IPS-NIHi7 (cell line): Measurements from ENCODE around the gene EXOC3L4.
"Not testable (repeated sequence)": the region's sequence is repeated elsewhere in the genome, so short reads cannot be mapped to it uniquely, and the experiment has no call there.

Experiments
- DNase-seq: peaks from one replicate; pipeline ENCODE4 v3.0.0; 2012; ENCODE audit warnings: mixed read lengths; ENCODE audit errors: extremely low spot score

EXOC3L4 gene

GRCh38 chr14:103094406-103095209 lies at the start of gene EXOC3L4:
Gene EXOC3L4, plus strand, starts transcription at chr14:103094725. Its CDS starts 5,495 bp downstream, at chr14:103100220.
- DNase-seq = no peak

- no peak for DNase-seq
Observed at GRCh38 chr14:103045371-103045869, 49.1 kb upstream of the EXOC3L4 start.

- DNase-seq = not testable (repeated sequence)
Observed at GRCh38 chr14:103047453-103047852, 47.1 kb upstream of the EXOC3L4 start.

GRCh38 chr14:103050935-103051334 lies 43.6 kb upstream of the EXOC3L4 start:
- DNase-seq = no peak

GRCh38 chr14:103052407-103052806 lies 42.1 kb upstream of the EXOC3L4 start:
- DNase-seq = no peak

GRCh38 chr14:103055695-103056094 lies 38.8 kb upstream of the EXOC3L4 start:
- DNase-seq = no peak

- DNase-seq = peak; percentile 85
Observed at GRCh38 chr14:103056322-103057027, 38.0 kb upstream of the EXOC3L4 start.

- DNase-seq = no peak
Observed at GRCh38 chr14:103057028-103057371, 37.5 kb upstream of the EXOC3L4 start.

GRCh38 chr14:103057372-103058163 lies 37.0 kb upstream of the EXOC3L4 start, which contains the start of gene CDC42BPB:
Gene CDC42BPB, minus strand, starts transcription at chr14:103057549. Its CDS starts 376 bp downstream, at chr14:103057173.
- peak; percentile 92 for DNase-seq

- no peak for DNase-seq
Observed at GRCh38 chr14:103058164-103059055, 36.1 kb upstream of the EXOC3L4 start.

- DNase-seq = no peak
Observed at GRCh38 chr14:103059556-103059955, 35.0 kb upstream of the EXOC3L4 start.

- DNase-seq = no peak
Observed at GRCh38 chr14:103061482-103061976, 33.0 kb upstream of the EXOC3L4 start.

GRCh38 chr14:103064436-103064835 lies 30.1 kb upstream of the EXOC3L4 start:
- DNase-seq = no peak

- no peak for DNase-seq
Observed at GRCh38 chr14:103064978-103065377, 29.5 kb upstream of the EXOC3L4 start.

- no peak for DNase-seq
Observed at GRCh38 chr14:103065861-103066260, 28.7 kb upstream of the EXOC3L4 start.

GRCh38 chr14:103066399-103066798 lies 28.1 kb upstream of the EXOC3L4 start:
- no peak for DNase-seq

GRCh38 chr14:103067231-103067954 lies 27.1 kb upstream of the EXOC3L4 start:
- DNase-seq = no peak

- DNase-seq = no peak
Observed at GRCh38 chr14:103068351-103069073, 26.0 kb upstream of the EXOC3L4 start.

- DNase-seq = no peak
Observed at GRCh38 chr14:103070263-103070885, 24.2 kb upstream of the EXOC3L4 start.
